ENCODE data around the gene FXYD1.

DNA sequence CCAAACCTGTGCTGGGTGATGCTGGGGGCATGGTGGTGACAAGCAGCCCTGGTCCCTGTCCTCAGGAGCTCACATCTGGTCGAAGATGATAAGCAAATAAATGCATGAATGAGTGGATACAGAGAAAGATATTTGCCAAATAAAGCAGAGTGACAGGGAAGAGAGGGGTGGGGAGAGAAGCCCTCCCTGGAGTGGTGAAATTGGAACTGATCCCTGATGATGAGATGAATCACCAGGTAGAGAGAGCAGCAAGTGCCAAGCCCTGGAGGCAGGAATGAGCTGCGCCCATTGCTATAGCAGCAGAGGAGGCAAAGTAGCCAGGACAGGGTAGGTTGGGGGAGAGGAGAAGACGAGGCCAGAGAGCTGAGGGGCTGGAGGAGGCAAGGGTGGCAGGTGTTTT, 29.6 kb downstream of the FXYD1 start:
- TF ChIP-seq, protein P1, sequence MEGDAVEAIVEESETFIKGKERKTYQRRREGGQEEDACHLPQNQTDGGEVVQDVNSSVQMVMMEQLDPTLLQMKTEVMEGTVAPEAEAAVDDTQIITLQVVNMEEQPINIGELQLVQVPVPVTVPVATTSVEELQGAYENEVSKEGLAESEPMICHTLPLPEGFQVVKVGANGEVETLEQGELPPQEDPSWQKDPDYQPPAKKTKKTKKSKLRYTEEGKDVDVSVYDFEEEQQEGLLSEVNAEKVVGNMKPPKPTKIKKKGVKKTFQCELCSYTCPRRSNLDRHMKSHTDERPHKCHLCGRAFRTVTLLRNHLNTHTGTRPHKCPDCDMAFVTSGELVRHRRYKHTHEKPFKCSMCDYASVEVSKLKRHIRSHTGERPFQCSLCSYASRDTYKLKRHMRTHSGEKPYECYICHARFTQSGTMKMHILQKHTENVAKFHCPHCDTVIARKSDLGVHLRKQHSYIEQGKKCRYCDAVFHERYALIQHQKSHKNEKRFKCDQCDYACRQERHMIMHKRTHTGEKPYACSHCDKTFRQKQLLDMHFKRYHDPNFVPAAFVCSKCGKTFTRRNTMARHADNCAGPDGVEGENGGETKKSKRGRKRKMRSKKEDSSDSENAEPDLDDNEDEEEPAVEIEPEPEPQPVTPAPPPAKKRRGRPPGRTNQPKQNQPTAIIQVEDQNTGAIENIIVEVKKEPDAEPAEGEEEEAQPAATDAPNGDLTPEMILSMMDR (IDR thresholded peaks at IDR 0.05; ENCODE audit: low read depth, low read length), result no peak
- TF ChIP-seq EZH2phosphoT487 (IDR thresholded peaks at IDR 0.05; ENCODE audit: low read depth), result no peak

Data from OCI-LY3 (cell line).